Activated CD4-positive, alpha-beta T cell treated with anti-CD3 and anti-CD28 coated beads, Interleukin-2, amount 50 U/mL, for 1 hour (primary cell): ENCODE data around the gene DTHD1.
A peak's percentile ranks its signal among the peaks of the same experiment; 100 is the strongest.

Source experiments
- DNase-seq: peaks from one replicate; pipeline ENCODE4 v3.0.0-alpha.2; 2020

Gene DTHD1

DNA sequence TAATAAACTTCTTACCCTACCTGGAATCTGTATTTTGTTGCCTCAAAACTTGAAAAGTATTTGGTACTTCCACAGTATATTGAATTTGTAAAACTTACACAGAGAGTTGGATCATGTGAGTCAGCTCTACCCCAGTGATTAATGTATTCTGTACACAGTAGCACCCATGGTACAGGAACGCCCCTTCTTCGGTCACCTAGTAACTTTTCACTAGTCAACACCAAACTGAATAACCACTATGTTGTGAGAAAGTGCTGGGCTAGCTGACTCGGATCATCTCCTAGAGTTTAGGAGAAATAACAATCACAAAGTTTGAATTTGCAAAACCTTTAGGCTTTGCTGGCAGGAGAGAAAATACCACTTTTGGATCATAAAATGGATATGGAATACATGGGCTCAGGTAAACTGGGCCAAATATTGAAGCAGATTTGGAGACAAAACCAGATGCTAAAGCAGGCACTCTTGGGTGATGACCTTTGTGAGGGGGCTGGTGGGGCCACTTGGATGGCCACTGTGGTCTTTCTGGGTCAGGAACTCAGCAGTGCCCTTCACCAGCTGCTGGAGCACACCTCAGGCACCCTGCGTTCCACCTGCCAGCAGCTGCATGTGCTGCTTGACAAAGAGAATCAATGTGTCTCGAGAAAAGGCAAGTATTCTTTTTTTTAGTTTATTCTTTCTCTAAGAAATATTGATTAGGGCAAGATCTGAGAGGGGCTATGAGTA lies at the start of gene DTHD1:
Gene DTHD1 (plus strand): TSS at position 233 of the 723 bp plus-strand sequence. CDS start 143 bp downstream, at position 376.
- DNase-seq: no peak

DNA sequence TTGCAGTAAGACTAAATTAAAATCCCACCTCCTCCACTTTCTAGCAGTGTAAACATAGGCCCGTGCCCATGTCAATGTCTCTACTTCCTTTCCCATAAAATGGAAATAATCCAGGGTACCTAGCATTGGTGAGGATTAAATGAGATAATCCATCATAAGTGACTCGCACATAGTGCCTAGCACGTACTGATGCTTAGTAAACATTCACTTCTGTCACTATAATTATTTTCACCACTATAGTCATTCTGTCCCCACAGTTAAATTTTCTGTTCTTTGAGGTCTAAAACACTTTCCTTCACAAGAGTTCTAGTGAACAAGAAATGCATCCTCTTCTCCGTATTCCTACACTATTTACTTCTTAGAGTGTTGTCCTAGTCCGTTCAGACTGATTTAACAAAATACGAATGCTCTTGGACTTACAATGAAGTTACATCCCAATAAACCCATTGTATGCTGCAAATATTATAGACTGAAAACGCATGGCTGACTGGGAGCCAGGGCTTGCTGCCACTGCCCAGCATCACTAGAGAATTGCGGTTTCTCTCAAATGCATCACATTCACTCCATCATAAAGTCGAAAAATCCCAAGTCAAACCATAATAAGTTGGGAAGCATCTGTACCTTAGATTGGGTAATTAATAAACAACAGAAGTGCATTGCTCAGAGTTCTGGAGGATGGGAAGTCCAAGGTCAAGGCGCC lies 47.7 kb upstream of the DTHD1 start:
- no peak for DNase-seq

DNA sequence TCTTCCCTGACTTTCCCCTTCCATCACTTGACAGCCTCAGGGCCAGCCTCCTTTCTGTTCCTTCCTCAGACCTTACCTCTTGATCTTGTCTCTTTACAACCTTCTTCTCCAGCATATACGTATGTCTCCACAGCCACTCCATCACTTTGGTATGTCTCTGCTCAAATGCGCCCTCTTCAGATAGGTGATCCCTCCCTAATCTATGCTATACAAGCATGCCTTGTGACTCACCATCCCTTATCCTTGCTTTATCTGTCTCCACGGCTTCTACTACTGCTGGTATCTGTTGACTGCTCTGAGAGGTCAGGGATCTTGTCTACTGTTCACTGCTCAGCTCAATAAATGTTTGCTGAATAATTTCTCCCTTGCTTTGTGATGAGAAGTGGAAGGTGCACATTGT lies 46.1 kb upstream of the DTHD1 start:
- no peak for DNase-seq

DNA sequence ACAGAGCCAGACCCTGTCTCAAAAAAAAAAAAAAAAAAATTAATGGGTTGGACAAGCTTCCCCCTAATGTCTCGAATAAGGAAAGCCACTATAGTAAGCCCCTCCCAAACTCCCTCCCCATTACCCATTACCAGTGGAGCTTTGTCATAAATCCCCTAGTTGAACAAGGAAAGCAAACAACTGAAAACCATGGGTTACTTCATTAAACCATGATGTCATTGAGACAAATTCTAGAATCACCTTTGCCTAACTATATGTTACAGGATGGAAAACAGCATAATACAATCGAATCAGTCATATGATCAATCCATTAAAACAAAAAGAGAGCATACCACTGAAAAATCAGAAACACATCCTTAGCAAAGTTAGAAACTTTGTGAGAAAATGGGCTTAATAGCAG lies 45.3 kb upstream of the DTHD1 start:
- no peak for DNase-seq

- DNase-seq: no peak
These were observed 43.8 kb upstream of the DTHD1 start for GRCh38 chr4:36237366-36238313.

DNA sequence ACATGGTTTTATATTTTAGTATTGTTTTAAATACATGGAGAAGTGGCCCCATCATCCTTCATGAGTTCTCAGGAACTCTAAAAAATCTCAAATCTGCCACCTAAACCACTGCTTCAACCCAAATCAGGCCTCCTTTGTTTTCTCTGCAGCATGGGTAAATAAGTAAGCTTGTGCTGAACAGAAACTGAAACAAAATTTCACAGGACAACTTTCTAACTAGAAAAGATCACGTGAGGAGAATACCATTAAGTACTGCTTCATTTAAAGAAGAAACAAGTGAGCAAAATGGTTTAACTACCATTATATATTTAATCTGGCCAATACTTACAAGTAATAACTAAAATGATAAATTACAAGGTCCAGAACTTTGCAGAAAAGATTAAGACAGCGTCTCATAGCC lies 39.6 kb upstream of the DTHD1 start:
- DNase-seq: no peak

GRCh38 chr4:36242629-36243354 lies 38.6 kb upstream of the DTHD1 start:
- DNase-seq: no peak

DNA sequence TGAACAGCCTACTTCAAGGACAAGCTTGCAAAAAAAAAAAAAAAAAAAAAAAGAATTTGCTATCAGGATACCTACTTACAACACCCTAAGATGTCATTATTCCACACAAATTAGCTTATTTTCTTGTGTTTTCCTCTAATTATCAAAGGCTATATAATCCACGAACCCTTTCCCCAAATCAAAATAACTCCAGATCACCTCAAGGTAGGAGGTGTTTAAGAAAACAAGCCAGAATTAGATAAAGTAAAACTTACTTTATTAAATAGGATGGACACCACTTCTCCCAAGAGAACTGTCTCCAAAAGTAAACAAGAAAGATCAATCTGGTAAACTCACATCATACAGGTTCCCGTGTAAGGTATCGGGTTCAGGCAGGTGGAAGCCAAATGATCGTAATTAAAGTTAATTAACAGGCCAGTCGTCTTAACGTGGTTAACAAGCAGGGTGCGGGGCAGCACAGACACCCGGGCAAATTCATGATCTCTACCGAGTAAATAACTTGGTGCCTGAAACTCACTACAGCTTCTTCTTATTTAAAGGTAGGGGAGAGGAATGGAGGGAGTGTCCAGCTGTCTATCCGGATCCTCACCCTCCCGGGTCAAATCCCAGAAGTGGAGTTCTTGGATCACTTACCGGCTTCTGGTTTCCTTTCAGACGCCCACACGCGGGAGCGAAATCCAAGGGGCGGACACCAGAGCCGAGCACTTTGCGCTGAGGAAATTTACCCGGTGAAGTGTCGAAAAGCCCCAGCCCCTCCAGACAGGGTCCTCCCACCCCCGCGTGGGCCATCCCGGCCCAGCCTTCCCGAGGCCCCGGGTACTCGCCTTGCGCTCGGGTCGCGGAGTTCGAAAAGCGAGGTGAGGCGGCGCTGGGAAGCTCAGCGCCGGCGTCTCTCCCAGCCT lies 37.8 kb upstream of the DTHD1 start:
- DNase-seq: peak; percentile 36

DNA sequence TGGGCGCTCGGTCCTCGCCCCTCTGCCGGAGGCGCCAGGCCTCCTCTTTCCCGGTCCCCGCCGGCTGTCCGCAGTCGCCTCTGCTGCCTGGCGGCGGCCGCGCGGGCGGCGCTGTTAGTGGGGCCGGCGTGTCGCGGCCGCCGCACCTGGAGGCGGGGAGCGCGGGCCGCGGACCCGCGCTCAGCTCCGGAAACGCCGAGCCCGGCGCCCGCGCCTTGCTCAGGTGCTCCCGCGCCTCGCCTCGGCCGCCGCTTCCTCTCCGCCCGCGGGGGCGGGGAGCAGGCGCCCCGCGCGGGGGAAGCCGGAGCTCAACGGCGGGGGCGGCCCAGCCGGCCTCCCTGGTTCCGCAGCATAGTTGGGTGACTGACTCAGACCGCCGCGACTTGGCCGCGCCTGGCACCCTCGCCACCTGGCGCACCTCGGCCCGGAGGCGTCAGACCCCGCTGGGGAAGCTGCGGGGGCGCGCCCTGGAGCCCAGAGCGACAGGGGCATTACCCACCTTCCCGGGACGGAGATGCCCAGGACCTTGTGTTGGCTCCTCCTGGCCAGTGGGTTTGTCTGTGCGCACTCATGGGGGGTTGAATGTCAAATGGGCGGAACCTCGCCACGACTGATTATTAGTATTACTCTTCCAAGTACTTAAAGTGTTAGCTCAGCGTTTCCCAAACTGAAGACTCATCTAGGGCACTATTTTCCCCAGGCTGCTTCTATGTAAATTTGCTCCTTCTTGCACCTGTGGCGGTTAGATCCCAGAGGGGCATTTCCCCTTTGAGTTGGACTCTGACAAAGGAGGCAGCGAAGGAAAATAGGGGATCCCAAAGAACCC lies 36.9 kb upstream of the DTHD1 start, which contains the start of gene ARAP2:
Gene ARAP2 (minus strand): TSS at position 258 of the 826 bp plus-strand sequence. CDS start 15,028 bp downstream, outside the sequence.
- DNase-seq: peak; percentile 68

- DNase-seq: no peak
These were observed 31.8 kb upstream of the DTHD1 start for GRCh38 chr4:36249610-36250009.

DNA sequence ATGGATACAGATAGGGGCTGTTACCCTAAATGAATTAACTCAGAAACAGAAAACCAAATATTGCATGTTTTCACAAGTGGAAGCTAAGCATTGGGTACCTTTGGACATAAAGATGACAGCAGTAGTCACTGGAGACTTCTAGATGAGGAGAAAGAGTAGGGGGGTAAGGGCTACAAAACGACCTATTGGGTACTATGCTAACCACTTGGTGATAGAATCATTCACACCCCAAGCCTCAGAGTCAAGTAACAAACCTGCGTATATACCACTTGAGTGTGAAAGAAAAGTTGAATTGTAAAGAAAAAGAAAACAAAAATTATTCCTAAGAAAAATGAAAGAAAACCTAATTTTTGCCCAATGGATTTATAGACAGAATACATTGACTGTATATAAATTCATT lies 29.4 kb upstream of the DTHD1 start:
- no peak for DNase-seq

DNA sequence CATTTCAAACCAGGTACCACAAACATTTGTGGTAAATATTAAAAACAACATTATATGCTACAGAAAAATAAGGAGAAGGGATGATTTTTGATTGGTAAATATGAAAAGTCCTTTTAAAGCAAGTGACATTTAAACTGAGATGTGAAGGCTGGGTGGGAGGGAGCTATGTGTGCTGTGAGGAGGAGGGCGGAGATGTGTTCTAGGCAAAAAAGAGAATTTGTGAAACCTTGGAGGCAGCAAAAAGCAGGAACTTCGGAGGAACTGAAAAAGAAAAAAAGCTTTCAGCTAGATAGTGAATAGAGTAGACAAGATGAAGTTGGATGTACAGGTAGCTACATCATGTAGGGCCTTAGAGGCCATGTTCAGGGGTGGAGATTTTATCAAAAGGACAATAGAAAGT lies 27.0 kb upstream of the DTHD1 start:
- DNase-seq: no peak

DNA sequence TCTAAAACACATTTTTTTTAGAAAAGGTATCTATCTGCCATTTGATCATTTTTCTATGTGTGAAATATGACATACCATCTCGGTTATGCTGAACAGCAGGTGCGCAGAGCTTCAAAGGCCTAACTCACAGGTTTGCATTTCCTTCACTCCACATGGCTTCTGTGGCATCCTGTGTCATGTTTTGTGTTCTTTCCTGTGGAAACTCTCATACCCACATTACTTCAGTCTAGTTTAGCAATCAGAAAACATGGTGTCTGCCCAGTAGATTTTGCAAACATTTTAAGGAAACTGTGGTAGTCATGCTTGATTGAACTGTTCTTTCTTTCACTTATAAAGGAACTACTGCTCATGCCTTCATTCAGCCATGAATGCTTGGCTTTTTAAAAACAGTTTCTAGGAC lies 25.8 kb upstream of the DTHD1 start:
- peak; percentile 49 for DNase-seq

DNA sequence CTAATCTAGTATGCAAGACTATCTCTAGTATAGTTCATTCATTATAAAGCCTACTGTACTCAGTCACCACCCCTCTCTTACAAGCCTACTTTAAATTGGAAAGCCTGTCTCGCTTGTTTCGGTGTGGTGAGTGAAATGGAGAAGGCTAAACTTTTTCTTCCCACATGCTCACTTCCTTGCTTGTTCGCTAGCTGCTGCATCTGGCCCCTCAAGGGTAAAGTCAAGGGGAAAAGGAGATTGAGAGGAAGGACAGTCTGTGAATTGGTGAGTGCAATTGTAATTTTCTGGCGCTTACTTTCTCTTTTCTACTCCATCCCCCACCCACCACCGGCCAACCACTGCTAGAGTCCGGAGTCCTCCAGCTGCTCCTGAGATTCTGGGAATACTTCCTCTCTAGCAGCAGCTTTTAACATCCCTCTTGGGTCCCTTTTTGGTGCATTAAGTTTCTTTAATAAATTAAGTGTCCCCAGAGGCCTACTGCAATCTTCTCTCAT lies 25.0 kb upstream of the DTHD1 start:
- no peak for DNase-seq

DNA sequence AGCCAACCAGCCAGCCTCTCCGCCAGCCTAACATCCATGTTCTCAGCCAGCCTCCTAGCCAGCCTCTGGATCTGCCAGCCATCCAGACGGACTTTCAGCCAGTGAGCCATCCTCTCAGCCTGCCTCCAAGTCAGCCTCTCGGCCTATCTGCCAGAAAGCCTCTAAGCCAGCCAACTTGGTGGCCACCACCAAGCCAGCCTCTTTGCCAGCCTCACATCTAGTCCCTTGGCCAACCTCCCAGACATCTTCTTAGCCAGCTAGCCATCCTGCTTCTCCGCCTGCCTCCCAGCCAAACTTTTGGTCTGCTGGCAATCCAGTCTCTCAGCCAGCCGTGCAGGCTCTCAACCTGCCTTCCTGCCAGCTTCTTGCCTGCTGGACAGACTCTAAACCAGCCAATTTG lies 20.7 kb upstream of the DTHD1 start:
- DNase-seq: no peak

DNA sequence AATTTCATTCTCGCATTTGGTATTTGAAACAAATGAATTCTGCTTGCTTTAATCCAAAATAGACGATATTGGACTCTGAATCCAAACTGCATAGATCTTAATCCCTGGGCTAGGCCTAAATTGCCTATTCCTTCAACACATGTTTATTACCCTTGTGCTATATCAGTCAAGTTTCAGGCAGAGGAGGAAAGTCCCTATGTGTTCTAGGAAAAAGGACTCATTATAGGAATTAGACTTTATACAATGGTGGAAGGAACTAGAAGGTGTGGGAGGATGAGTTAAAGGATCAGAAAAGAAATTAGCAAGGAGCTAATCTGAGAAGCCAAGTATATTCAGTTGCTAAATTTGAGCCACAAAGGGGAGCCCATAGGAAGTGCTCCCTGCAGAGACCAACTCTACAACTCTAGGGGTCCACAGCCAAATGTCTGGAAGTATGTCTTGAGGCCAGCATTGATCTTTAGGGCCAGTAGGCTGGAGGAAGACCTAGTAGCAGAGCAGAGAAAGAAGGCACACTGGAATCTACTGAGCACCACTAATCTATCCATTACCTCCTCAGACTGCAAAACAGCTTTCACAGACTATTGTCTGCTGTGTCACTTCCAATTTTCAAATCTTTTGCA lies 17.1 kb upstream of the DTHD1 start:
- DNase-seq: no peak

- DNase-seq: no peak
These were observed 13.7 kb upstream of the DTHD1 start for GRCh38 chr4:36267486-36268268.

DNA sequence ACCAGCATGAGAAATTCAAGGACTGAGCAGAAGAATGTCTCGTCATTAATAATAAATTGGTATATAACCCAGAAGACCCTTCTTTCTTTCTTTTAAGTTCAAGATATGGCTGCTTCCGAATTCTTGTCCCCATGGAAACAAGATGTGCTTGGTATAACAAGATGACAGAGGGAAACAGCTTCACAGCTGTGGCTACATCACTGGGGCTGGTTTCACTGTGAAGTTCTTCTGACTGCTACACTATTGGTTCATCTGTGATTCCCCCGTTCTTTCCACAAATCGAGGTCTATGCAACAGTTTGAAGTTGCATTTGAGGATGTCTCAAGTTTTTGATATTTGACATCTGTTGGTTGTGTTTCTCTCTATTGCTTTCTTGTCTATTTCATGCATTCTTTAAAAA lies 12.3 kb upstream of the DTHD1 start:
- DNase-seq: peak; percentile 11

- DNase-seq: no peak
These were observed 11.8 kb upstream of the DTHD1 start for GRCh38 chr4:36269533-36270173.
